SK-N-SH (cell line): ENCODE data around the gene SERPINE2. TPM values are rescaled to one million over a fixed set of nuclear protein-coding genes. Genes with fewer than 3 reads are reported as not detected.

Experiments used
- CTCF ChIA-PET: fragments of 300-600, 350-600 bp; formaldehyde crosslinking; extraction: SDS; loops from one replicate; lab custom pipeline; 2021; lab: Yijun Ruan, JAX
- POLR2A ChIA-PET: fragments of 350-600 bp; sonication (Branson Sonifier 250); formaldehyde crosslinking; extraction: SDS; loops from one replicate; lab custom pipeline; 2020; ENCODE audit warnings: antibody characterized with exemption, inconsistent platforms; lab: Yijun Ruan, JAX
- DNase-seq: peaks from one replicate; pipeline ENCODE4 v3.0.0; 2012
- H2AFZ ChIP-seq: fragments of 200-600 bp; sonication (generic); 2 replicates; pipeline ENCODE4 v1.8.1; 2016; ENCODE audit warnings: antibody characterized with exemption, mild to moderate bottlenecking, low read depth
- H3F3A ChIP-seq: fragments of 200-600 bp; sonication (generic); replicated peaks from 2 replicates; pipeline ENCODE3; 2016; ENCODE audit warnings: antibody characterized with exemption, mild to moderate bottlenecking; ENCODE audit not compliant: insufficient read depth
- H3K27ac ChIP-seq, 2 experiments: fragments of 200-500 bp in 1 of 2; fragments of 200-600 bp in 1 of 2; sonication (Bioruptor generic) in 1 of 2; sonication (generic), shearing (Covaris generic) in 1 of 2; 2 replicates each; pipeline versions ENCODE4 v1.5.1 to v1.6.1; 2014 to 2016; ENCODE audit warnings: low read depth in 2 of 2, inconsistent platforms in 1 of 2, low read length in 1 of 2, mild to moderate bottlenecking in 1 of 2, mixed read lengths in 1 of 2
- H3K27me3 ChIP-seq: fragments of 200-600 bp; sonication (generic), shearing (Covaris generic); 2 replicates; pipeline ENCODE4 v1.6.1; 2016; ENCODE audit warnings: mixed run types; ENCODE audit not compliant: insufficient read depth
- H3K36me3 ChIP-seq, 2 experiments: fragments of 200-500 bp in 1 of 2; fragments of 200-600 bp in 1 of 2; sonication (Bioruptor generic) in 1 of 2; sonication (generic) in 1 of 2; replicated peaks in 1 of 2; 2 replicates each; pipeline versions ENCODE3 to v1.5.1; 2014 to 2016; ENCODE audit warnings: low read length in 1 of 2, mild to moderate bottlenecking in 1 of 2; ENCODE audit not compliant: insufficient read depth in 2 of 2, control insufficient read depth in 1 of 2
- H3K4me1 ChIP-seq, 2 experiments: fragments of 200-500 bp in 1 of 2; fragments of 200-600 bp in 1 of 2; sonication (Bioruptor generic) in 1 of 2; sonication (generic), shearing (Covaris generic) in 1 of 2; 2 replicates each; pipeline versions ENCODE4 v1.5.1 to v1.6.1; 2014 to 2016; ENCODE audit warnings: low read depth in 1 of 2, low read length in 1 of 2, mixed run types in 1 of 2; ENCODE audit not compliant: insufficient read depth in 2 of 2, control insufficient read depth in 1 of 2
- H3K4me2 ChIP-seq: fragments of 200-600 bp; sonication (generic), shearing (Covaris generic); 2 replicates; pipeline ENCODE4 v1.6.1; 2017; ENCODE audit warnings: mixed run types
- H3K4me3 ChIP-seq, 2 experiments: fragments of 200-500 bp in 1 of 2; fragments of 200-600 bp in 1 of 2; sonication (Bioruptor generic) in 1 of 2; sonication (generic), shearing (Covaris generic) in 1 of 2; 2 replicates each; pipeline versions ENCODE4 v1.5.1 to v1.8.1; 2014 to 2016; ENCODE audit warnings: low read depth in 2 of 2, inconsistent platforms in 1 of 2, low read length in 1 of 2, mild to moderate bottlenecking in 1 of 2, mixed read lengths in 1 of 2, moderate library complexity in 1 of 2
- H3K79me2 ChIP-seq: fragments of 200-600 bp; sonication (generic); 2 replicates; pipeline ENCODE4 v1.8.1; 2017; ENCODE audit warnings: mild to moderate bottlenecking; ENCODE audit not compliant: insufficient read depth
- H3K9ac ChIP-seq: fragments of 200-600 bp; sonication (generic); 2 replicates; pipeline ENCODE4 v1.6.1; 2017; ENCODE audit warnings: mixed run types
- H3K9me2 ChIP-seq: fragments of 200-600 bp; sonication (generic); 2 replicates; pipeline ENCODE4 v1.6.1; 2017; ENCODE audit warnings: mixed run types
- H3K9me3 ChIP-seq: fragments of 200-600 bp; sonication (generic); 2 replicates; pipeline ENCODE4 v1.6.1; 2017; ENCODE audit warnings: mixed run types, mild to moderate bottlenecking, moderate library complexity
- H4K20me1 ChIP-seq: fragments of 200-600 bp; sonication (generic); 2 replicates; pipeline ENCODE4 v1.6.1; 2017; ENCODE audit warnings: mild to moderate bottlenecking, mixed run types; ENCODE audit not compliant: insufficient read depth
- CHD2 ChIP-seq: fragments of 150-350 bp; IDR thresholded peaks from 2 replicates; pipeline ENCODE4 v1.6.1; 2018; ENCODE audit warnings: low read length; ENCODE audit not compliant: partially characterized antibody
- ELF1 ChIP-seq: IDR thresholded peaks from 2 replicates; pipeline ENCODE4 v1.4.0; 2012
- FOSL2 ChIP-seq: IDR thresholded peaks from 2 replicates; pipeline ENCODE4 v1.4.0; 2012; ENCODE audit warnings: low read depth, mild to moderate bottlenecking, moderate library complexity, borderline replicate concordance
- GABPA ChIP-seq: IDR thresholded peaks from 2 replicates; pipeline ENCODE4 v1.4.0; 2012; ENCODE audit warnings: low read depth, mild to moderate bottlenecking
- MEF2A ChIP-seq: IDR thresholded peaks from 2 replicates; pipeline ENCODE4 v1.4.0; 2012; ENCODE audit warnings: low read depth, borderline replicate concordance
- POLR2AphosphoS5 ChIP-seq: IDR thresholded peaks from 2 replicates; pipeline ENCODE4 v1.6.1; 2012; ENCODE audit warnings: low read depth, low read length
- RAD21 ChIP-seq: IDR thresholded peaks from 2 replicates; pipeline ENCODE4 v1.6.1; 2012; ENCODE audit warnings: mild to moderate bottlenecking, low read length
- SMC3 ChIP-seq: IDR thresholded peaks from 2 replicates; pipeline ENCODE4 v1.6.1; 2012; ENCODE audit warnings: low read depth, low read length, improper control_type of control experiment
- YY1 ChIP-seq: IDR thresholded peaks from 2 replicates; pipeline ENCODE4 v1.4.0; 2012; ENCODE audit warnings: low read depth, mild to moderate bottlenecking
- WGBS: methylation state at CpG from one replicate; pipeline ENCODE4 v1.1.6; 2017; ENCODE audit warnings: low lambda C conversion rate; 5-methylcytosine and 5-hydroxymethylcytosine counted together
- polyA plus RNA-seq, 3 experiments: library from polyadenylated mRNA; depleted of rRNA; stranded (reverse); fragments of >200 nt; gene quantifications; 2 replicates each; pipeline ENCODE4 v1.2.3, GENCODE V29; 2012
- TF ChIP-seq, protein P1 (sequence below): IDR thresholded peaks from 2 replicates; pipeline ENCODE4 v1.4.0; 2012; ENCODE audit warnings: low read depth, borderline replicate concordance
- TF ChIP-seq, protein P2 (sequence below): IDR thresholded peaks from 2 replicates; pipeline ENCODE4 v1.4.0; 2012; ENCODE audit warnings: low read depth, borderline replicate concordance
- TF ChIP-seq, protein P3 (sequence below): fragments of 200-600 bp; sonication (generic); IDR thresholded peaks from 2 replicates; pipeline ENCODE4 v1.6.1; 2017; ENCODE audit warnings: antibody characterized with exemption, mild to moderate bottlenecking, moderate library complexity

The SERPINE2 gene
- polyA plus RNA-seq, 1 of the 3 experiments (the other 2 are of a cell fraction), result 249 TPM

DNA sequence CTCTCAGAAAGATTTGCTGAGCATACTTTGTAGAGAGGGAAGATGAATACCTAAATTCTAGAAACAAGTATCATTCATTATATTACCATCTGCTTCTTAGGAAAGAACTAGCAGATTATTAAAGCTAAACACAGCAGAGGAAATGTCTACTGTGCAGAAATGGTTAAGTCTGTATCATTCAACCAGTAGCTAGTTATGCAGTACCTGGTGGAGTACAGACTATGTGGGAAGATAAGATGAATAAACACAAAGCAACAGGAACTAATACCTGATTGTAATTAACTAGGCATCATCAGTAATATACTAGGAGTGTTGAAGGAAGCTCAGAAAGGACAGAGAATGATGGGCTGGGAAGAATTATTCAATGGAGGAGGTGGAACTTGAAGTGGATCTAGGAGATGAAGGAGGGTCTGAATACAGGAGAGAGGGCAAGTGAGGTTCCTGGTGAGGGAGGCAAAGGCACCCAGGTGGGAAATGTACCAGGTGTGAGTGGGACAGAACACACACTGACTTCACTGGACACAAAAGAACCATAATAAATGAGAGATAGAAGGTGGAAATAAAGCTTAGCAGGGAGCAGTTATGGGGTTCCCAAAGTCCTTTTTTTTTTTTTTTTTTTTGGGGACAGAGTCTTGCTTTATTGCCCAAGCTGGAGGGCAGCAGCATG lies 103.5 kb downstream of the SERPINE2 start:
- POLR2A ChIA-PET, result no interaction called here
- CTCF ChIA-PET, result interaction anchor here (1.1 to 1.8 kb wide), 2 partner anchors 11 to 35 kb away, joined by 4 to 8 read pairs; no protein-coding TSS in a partner anchor
- TF ChIP-seq, protein P1, sequence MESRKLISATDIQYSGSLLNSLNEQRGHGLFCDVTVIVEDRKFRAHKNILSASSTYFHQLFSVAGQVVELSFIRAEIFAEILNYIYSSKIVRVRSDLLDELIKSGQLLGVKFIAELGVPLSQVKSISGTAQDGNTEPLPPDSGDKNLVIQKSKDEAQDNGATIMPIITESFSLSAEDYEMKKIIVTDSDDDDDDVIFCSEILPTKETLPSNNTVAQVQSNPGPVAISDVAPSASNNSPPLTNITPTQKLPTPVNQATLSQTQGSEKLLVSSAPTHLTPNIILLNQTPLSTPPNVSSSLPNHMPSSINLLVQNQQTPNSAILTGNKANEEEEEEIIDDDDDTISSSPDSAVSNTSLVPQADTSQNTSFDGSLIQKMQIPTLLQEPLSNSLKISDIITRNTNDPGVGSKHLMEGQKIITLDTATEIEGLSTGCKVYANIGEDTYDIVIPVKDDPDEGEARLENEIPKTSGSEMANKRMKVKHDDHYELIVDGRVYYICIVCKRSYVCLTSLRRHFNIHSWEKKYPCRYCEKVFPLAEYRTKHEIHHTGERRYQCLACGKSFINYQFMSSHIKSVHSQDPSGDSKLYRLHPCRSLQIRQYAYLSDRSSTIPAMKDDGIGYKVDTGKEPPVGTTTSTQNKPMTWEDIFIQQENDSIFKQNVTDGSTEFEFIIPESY, result no peak
- no peak for TF ChIP-seq CHD2
- TF ChIP-seq, protein P2, sequence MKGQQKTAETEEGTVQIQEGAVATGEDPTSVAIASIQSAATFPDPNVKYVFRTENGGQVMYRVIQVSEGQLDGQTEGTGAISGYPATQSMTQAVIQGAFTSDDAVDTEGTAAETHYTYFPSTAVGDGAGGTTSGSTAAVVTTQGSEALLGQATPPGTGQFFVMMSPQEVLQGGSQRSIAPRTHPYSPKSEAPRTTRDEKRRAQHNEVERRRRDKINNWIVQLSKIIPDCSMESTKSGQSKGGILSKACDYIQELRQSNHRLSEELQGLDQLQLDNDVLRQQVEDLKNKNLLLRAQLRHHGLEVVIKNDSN, result no peak

DNA sequence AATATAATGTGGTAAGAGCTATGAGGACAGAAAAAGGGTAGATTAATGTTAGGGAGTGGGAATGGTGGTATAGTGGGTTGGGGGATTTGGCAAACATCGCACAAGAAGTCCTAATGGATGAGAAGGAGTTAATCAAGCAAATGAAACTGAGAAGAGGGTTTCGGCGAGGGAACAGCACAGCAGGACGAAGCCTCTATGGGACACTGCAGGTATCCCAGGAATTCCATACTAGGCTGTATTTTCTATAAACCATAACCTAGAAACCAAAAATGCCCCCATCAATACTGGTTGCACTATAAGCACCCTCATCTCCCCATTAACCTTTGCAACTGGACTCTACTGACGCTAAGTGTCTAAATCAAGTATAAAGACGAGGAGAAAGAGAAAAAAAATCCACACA lies 104.2 kb downstream of the SERPINE2 start:
- H3K36me3 ChIP-seq, result peaks cover 0 to 4% of the 10 kb centered on the region in 2 experiments
- ChIA-PET CTCF (interaction anchor here (1.1 to 1.8 kb wide), 3 partner anchors 11 to 1245 kb away, joined by 3 to 8 read pairs (median 4); no protein-coding TSS in a partner anchor), POLR2A (no interaction called here)
- H3K27ac ChIP-seq, result no peak overlapping the region
- no peak for DNase-seq
- peaks cover 100% of the 10 kb centered on the region for H3K79me2 ChIP-seq
- peaks cover 52% of the 10 kb centered on the region for H4K20me1 ChIP-seq
- H3K27me3 ChIP-seq, result no peaks in the 10 kb centered on the region
- H3K4me3 ChIP-seq, result no peak overlapping the region
- H3F3A ChIP-seq, result peaks cover 7% of the 10 kb centered on the region
- H3K4me1 ChIP-seq, result peaks cover 20 to 37% of the 10 kb centered on the region in 2 experiments; a peak in 3 of 4 replicates
- no peaks in the 10 kb centered on the region for H3K9me2 ChIP-seq
- H2AFZ ChIP-seq, result no peak overlapping the region
- 77% methylated on average over 6 of the region's 6 CpGs for WGBS
- no peak overlapping the region for H3K9ac ChIP-seq
- H3K9me3 ChIP-seq, result no peaks in the 10 kb centered on the region
- TF ChIP-seq, protein P1, result no peak
- TF ChIP-seq POLR2AphosphoS5 (no peak), SMC3 (no peak), GABPA (no peak), ELF1 (no peak), YY1 (no peak), RAD21 (no peak), MEF2A (no peak), FOSL2 (no peak)
- TF ChIP-seq, protein P3, sequence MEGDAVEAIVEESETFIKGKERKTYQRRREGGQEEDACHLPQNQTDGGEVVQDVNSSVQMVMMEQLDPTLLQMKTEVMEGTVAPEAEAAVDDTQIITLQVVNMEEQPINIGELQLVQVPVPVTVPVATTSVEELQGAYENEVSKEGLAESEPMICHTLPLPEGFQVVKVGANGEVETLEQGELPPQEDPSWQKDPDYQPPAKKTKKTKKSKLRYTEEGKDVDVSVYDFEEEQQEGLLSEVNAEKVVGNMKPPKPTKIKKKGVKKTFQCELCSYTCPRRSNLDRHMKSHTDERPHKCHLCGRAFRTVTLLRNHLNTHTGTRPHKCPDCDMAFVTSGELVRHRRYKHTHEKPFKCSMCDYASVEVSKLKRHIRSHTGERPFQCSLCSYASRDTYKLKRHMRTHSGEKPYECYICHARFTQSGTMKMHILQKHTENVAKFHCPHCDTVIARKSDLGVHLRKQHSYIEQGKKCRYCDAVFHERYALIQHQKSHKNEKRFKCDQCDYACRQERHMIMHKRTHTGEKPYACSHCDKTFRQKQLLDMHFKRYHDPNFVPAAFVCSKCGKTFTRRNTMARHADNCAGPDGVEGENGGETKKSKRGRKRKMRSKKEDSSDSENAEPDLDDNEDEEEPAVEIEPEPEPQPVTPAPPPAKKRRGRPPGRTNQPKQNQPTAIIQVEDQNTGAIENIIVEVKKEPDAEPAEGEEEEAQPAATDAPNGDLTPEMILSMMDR, result no peak
- TF ChIP-seq, protein P2, result no peak
- no peak overlapping the region for H3K4me2 ChIP-seq

More for the DNA sequence above, 103.5 kb downstream of the SERPINE2 start:
- Histone ChIP-seq H2AFZ (no peak overlapping the region), H3K4me3 (no peak overlapping the region), H3K36me3 (peaks cover 0 to 9% of the 10 kb centered on the region in 2 experiments), H3K27me3 (no peaks in the 10 kb centered on the region), H3K9me3 (no peaks in the 10 kb centered on the region), H3K4me2 (no peak overlapping the region), H3K9ac (no peak overlapping the region), H3K79me2 (peaks cover 100% of the 10 kb centered on the region), H3K9me2 (no peaks in the 10 kb centered on the region), H4K20me1 (peaks cover 45% of the 10 kb centered on the region), H3K4me1 (peaks cover 18 to 37% of the 10 kb centered on the region in 2 experiments; a peak in 3 of 4 replicates), H3F3A (peaks cover 7% of the 10 kb centered on the region), H3K27ac (no peak overlapping the region)
- no peak for DNase-seq
